NOMO-1 (cell line): ENCODE measurements around the gene KRT5.
"Not testable (repeated sequence)": the region's sequence is repeated elsewhere in the genome, so short reads cannot be mapped to it uniquely, and the experiment has no call there.

ENCODE experiments used
- DNase-seq, 2 experiments: peaks; one replicate each; lab custom pipeline; 2025; ENCODE audit not compliant: unreplicated experiment in 2 of 2; lab: John Stamatoyannopoulos, UW

Gene KRT5

GRCh38 chr12:52522346-52523011 is 2.3 kb upstream of the KRT5 start:
- no peak for DNase-seq

- DNase-seq: no peak
Observed at GRCh38 chr12:52521568-52522266, 1.5 kb upstream of the KRT5 start.

GRCh38 chr12:52521175-52521567 is 977 bp upstream of the KRT5 start:
- DNase-seq: no peak

GRCh38 chr12:52519387-52519703 is 849 bp downstream of the KRT5 start:
- DNase-seq: no peak

- no peak for DNase-seq
Observed at GRCh38 chr12:52518574-52519386, 1.4 kb downstream of the KRT5 start.

- DNase-seq: no peak
Observed at GRCh38 chr12:52517888-52518287, 2.3 kb downstream of the KRT5 start.

- DNase-seq: no peak
Observed at GRCh38 chr12:52517005-52517835, 3.0 kb downstream of the KRT5 start.

- DNase-seq: no peak
Observed at GRCh38 chr12:52515927-52516831, 4.0 kb downstream of the KRT5 start.

GRCh38 chr12:52515319-52515646 is 4.9 kb downstream of the KRT5 start:
- DNase-seq: no peak

- DNase-seq: no peak
Observed at GRCh38 chr12:52514471-52515318, 5.5 kb downstream of the KRT5 start.

GRCh38 chr12:52513736-52514135 is 6.5 kb downstream of the KRT5 start:
- no peak for DNase-seq

- no peak for DNase-seq
Observed at GRCh38 chr12:52508211-52508610, 12.0 kb downstream of the KRT5 start.

GRCh38 chr12:52506858-52507715 is 13.1 kb downstream of the KRT5 start:
- no peak for DNase-seq

GRCh38 chr12:52502877-52503276 is 17.3 kb downstream of the KRT5 start:
- DNase-seq: no peak

GRCh38 chr12:52501490-52501889 is 18.7 kb downstream of the KRT5 start:
- no peak for DNase-seq

GRCh38 chr12:52500574-52500973 is 19.6 kb downstream of the KRT5 start:
- DNase-seq: not testable (repeated sequence)

GRCh38 chr12:52499806-52500560 is 20.2 kb downstream of the KRT5 start:
- no peak for DNase-seq

- no peak for DNase-seq
Observed at GRCh38 chr12:52498946-52499345, 21.2 kb downstream of the KRT5 start.
